HTERT RPE-1 (cell line): ENCODE measurements around the gene AGAP3.

Source experiments
- in situ Hi-C: fragments of 300-500 bp; cut with MboI; formaldehyde crosslinking; loops from 4 replicates; pipeline ENCODE4 v1.14.3; 2020; ENCODE audit warnings: low sequenced_read_pairs

The AGAP3 gene

DNA sequence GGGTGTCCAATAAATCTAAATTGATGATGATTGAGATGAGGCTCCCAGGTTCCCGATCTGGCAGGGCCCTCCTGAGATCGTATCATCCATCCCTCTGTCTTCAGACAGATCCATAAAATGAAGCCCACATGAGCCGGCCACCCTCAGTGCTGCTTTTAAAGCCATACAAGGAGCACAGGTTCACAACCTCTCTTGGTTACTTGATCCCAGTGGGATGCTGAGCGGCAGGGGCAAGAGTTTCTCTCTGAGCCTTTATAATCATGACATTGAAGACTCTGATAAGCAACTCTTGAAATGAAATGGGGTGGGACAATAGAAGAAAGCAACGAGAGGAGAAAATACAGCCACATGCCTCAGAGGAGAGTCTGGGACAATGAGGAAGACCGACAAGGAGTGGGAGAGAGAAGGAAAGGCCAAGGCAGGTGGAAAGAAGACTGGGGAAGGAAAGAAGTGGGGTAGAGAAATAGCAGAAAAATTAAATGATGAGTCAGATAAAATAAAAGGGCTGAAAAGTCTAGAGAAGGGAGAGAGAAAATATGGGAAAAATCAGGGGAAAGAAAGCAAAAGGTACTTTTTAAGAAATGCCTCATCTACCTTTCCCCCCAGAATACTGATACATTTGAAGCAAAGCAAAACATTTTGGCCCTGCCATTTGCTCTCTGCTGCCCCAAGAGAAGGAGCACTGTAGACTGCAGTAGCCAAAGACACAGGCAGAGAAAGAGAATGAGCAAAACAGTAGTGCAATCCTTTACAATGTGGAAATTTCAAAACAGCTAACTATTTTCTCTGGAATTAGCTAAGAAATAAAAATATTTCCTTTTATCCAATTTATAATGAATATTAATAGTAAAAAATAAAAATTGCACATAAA lies 66.6 kb downstream of the AGAP3 start:
- in situ Hi-C loops = no loop called here

GRCh38 chr7:151157645-151158329 lies 71.5 kb downstream of the AGAP3 start:
- in situ Hi-C loops = no loop called here

DNA sequence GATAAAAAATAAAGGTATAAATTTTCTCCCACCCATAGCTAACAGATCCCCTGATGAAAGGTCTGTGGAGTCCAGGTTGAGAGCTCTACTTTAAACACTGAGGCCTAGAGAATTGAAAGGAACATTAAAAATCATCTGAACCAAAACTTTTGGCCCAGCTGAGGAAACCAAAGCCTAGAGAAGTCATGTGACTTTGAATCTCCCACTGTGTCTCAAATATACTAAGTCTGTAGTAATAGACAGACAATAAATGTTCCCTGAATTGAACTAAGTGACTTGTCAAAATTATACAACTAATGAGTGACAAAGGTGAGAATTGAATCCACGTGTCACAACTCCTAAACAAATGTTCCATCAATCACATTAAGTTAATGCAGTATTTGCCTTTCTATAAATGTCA lies 75.5 kb downstream of the AGAP3 start:
- in situ Hi-C loops = no loop called here

DNA sequence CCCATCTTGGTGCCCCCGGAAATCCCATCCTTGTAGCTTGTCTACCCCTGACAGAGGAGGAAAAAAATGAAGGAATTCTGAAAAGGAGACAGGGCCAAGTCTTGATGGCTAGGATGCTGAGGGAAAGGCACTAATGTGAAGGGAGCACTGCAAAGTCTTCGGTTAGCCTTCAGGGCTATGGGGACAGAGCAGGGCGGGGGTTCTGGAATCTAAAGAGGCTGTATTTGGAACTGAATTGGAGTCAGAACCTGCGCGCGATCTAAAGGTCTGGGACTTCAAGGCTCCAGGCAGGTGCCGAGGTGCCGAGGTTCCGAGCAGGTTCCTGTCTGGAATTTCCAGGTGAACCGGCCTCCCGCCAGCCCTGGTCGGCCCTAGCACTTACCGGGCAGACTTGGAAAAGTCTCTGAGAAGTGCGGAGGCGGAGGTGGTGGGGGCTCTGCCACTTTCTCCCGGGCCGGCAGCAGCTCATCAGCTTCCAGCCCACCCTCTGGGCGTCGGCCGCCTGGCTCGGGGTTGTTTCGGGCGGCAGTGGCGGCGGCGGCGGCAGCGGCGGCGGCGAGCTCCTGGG lies 80.4 kb downstream of the AGAP3 start:
- in situ Hi-C loops = no loop called here

GRCh38 chr7:151167197-151167961 lies 81.1 kb downstream of the AGAP3 start, which contains the start of gene GBX1:
GBX1 (minus strand) TSS chr7:151167694; CDS start chr7:151167548, 146 bp downstream.
- in situ Hi-C loops = no loop called here

GRCh38 chr7:151168003-151168786 lies 81.9 kb downstream of the AGAP3 start:
- in situ Hi-C loops = no loop called here

GRCh38 chr7:151168787-151169162 lies 82.5 kb downstream of the AGAP3 start:
- in situ Hi-C loops = no loop called here

- in situ Hi-C loops = no loop called here
Observed at GRCh38 chr7:151172273-151173141, 86.2 kb downstream of the AGAP3 start.

GRCh38 chr7:151173386-151174245 lies 87.3 kb downstream of the AGAP3 start:
- in situ Hi-C loops = no loop called here

- in situ Hi-C loops = no loop called here
Observed at GRCh38 chr7:151174246-151175046, 88.2 kb downstream of the AGAP3 start.

GRCh38 chr7:151175047-151175792 lies 88.9 kb downstream of the AGAP3 start:
- in situ Hi-C loops = no loop called here

DNA sequence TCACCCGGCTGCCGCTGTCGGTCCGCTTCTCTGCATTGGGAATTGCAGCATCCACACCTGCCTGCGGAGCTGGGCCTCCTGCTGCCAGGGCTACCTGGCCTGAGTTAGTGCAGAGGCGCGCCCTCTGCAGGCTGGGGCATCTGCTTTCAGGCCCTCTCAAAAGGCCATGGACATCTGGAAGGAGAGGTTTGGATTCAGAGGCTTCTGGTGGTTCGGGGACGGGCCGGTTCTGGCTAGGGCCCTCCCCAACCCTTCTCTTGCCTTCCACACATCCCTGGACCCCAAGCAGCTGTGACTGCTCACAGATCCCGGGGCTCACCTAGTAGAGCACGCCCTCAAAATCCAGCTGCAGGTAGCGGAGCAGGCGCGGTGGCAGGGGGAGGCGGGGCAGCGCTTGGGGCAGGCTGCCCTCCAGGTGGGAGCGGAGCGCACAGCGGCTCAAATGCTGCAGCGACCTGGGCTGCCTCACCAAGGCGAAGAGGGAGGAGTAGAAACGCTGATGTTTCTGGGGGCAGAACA lies 89.6 kb downstream of the AGAP3 start:
- in situ Hi-C loops = no loop called here

- in situ Hi-C loops = no loop called here
Observed at GRCh38 chr7:151176401-151176800, 90.1 kb downstream of the AGAP3 start.

DNA sequence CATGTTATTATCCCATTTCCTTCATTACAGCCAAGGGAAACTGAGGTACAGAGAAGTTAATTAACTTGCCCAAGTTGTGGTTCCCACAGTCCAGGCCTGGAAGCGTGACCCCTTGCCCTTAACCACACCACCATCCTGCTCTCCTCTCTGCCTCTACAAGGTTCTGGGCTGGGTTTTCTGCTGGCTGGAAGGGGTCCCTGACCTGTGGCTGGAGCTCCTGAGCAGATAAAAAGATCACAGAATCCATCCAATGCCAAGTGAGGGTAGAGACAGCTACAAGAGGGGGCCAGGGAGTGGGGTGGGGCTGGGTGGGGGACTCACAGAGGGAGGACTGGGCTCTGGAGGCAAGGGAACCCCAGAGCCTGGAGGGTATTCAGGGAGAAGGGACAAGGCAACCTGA lies 91.0 kb downstream of the AGAP3 start:
- in situ Hi-C loops = no loop called here

DNA sequence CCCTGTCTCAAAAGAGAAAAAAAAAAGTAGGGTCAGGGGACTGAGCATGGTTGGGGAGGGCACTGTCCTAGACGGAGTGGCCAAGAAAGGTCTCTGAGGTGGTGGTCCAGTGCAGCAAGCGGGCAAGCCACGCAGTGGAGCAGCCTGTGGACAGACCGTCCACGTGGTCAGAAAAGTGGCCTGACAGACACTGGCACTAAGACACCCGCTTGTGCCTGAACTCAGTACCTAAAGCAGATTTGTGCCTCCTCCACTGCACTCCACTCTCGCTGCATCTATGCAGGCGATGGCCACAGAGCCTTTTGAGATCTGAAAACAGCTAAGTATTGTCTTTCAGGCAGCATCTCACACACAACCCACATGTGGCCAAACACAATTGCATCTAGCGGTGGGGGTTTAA lies 92.0 kb downstream of the AGAP3 start:
- in situ Hi-C loops = no loop called here

DNA sequence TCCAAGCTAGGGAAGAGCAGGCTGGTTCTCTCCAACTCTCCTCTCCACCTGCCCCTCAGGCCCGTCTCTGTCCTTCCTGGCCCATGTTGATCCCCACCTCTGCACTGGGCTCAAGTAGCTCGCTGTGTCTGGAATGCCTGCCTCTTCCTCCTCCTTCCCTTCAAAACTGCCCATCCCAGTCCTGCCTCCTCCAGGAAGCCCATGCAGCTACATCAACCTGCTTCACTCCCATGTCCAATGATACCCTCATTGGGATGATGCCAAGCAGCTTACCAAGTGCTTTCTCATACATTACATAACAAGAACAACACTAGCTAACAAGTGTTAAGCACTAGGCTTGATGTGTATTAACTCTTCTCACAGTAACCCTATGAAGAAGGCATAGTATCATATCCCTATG lies 92.6 kb downstream of the AGAP3 start:
- in situ Hi-C loops = no loop called here
